Pancreas (tissue), 10 donors: ENCODE measurements around the gene MLH3. TPM values are rescaled to one million over a fixed set of nuclear protein-coding genes. Genes with fewer than 3 reads are reported as not detected.

ENCODE experiments used
- ATAC-seq, 4 donors: fragments of 200-7000 bp; cut with Tn5 transposase; one replicate each; pipeline versions ENCODE4 v1.8.0 to v1.9.1; 2020; ENCODE audit warnings: mild to moderate bottlenecking in 4 of 4, moderate library complexity in 4 of 4
- DNase-seq, 6 donors: peaks; one replicate each; pipeline ENCODE4 v3.0.0-alpha.2; 2020
- FAIRE-seq: peaks from 2 replicates; lab custom pipeline; 2012; peaks lifted over from hg19 to GRCh38; lab: Jason Lieb, UNC
- H3K27ac ChIP-seq, 4 donors: fragments of 200-600 bp; sonication (generic); 1 replicate in 3 of 4; 2 replicates in 1 of 4; pipeline versions ENCODE4 v1.5.0 to v1.8.0; 2020
- H3K27me3 ChIP-seq, 4 donors: fragments of 200-600 bp; one replicate each; pipeline ENCODE4 v1.8.0; 2021
- H3K36me3 ChIP-seq, 3 donors: fragments of 200-600 bp; sonication (generic) in 1 of 3; one replicate each; pipeline versions ENCODE4 v1.5.0 to v1.8.0; 2020 to 2021
- H3K4me1 ChIP-seq, 3 donors: fragments of 200-600 bp; one replicate each; pipeline ENCODE4 v1.8.0; 2021
- H3K4me3 ChIP-seq, 4 donors: fragments of 200-600 bp; sonication (generic) in 2 of 4; one replicate each; pipeline versions ENCODE4 v1.5.0 to v1.8.0; 2020 to 2021
- H3K9me3 ChIP-seq, 4 donors: fragments of 200-600 bp; one replicate each; pipeline ENCODE4 v1.8.0; 2021
- CTCF ChIP-seq, 4 donors: fragments of 200-600 bp; sonication (generic) in 3 of 4; IDR thresholded peaks; one replicate each; pipeline versions ENCODE4 v1.5.0 to v1.8.0; 2021; ENCODE audit warnings: antibody characterized with exemption in 4 of 4
- WGBS, 2 donors: extraction: QIAGEN DNeasy Blood & Tissue Kit; methylation state at CpG; one replicate each; pipeline ENCODE4 v1.1.7; 2013; 5-methylcytosine and 5-hydroxymethylcytosine counted together
- intact Hi-C, 3 donors: fragments of 100-400 bp; cut with DNase I; formaldehyde crosslinking; loops; one replicate each; pipeline versions ENCODE4 v1.11.1 to v1.14.2; 2022
- polyA plus RNA-seq, 2 donors: library from polyadenylated mRNA; stranded (reverse); fragments of 200-250 nt; gene quantifications; one replicate each; pipeline ENCODE4 v1.2.3, GENCODE V29; 2013
- total RNA-seq, 6 donors: library from RNA; stranded (reverse); fragmentation: NEBNext Ultra II Directional in 4 of 6; extraction: Animal tissue kit (Norgen Biotek cat#: 25700) in 4 of 6; gene quantifications; one replicate each; pipeline versions ENCODE4 v1.2.1 to v1.2.4, GENCODE V29; 2021 to 2023
- donor health status: healthy with polysubstance abuse.
- donor health status: DM: no; HTN: no; CAD: no; lungs with moderate emphysema.
- donor health status: DM: no; HTN: no; CAD: no.
- donor health status: control.
- donor health status: control.
- donor health status: Bipolar disorder and iron deficiency.
- donor health status: DM: yes; HTN: yes; CAD: no.
- donor health status: DM: no; HTN: no; CAD: no.
- donor health status: DM: no; HTN: no; CAD: no.
- donor health status: DM: yes; HTN: yes; CAD: no.

Gene MLH3
- total and polyA plus RNA-seq, 8 donors: 9.4 to 23.5 (median 13.6) TPM

- no peaks in the 10 kb centered on the region for H3K9me3 ChIP-seq
- H3K27ac ChIP-seq: no peak overlapping the region
- TF ChIP-seq CTCF (IDR thresholded peaks at IDR 0.05): no peak
- no peak for FAIRE-seq
- no peaks in the 10 kb centered on the region for H3K4me1 ChIP-seq
- intact Hi-C loops: no loop called here
- H3K4me3 ChIP-seq: no peak overlapping the region
- ATAC-seq: peak in 3 of 4 donors; percentile 14 to 54 (median 52)
- H3K27me3 ChIP-seq: no peaks in the 10 kb centered on the region
- 79 to 86% methylated on average over 4 of the region's 4 CpGs for WGBS, 2 donors
- H3K36me3 ChIP-seq: peaks cover 0 to 35% (median 16%) of the 10 kb centered on the region in 3 donors
- DNase-seq: no peak
Observed at GRCh38 chr14:75011356-75011994, 39.8 kb downstream of the MLH3 start.

- Histone ChIP-seq H3K9me3 (no peaks in the 10 kb centered on the region), H3K27ac (no peak overlapping the region), H3K4me1 (no peaks in the 10 kb centered on the region), H3K27me3 (no peaks in the 10 kb centered on the region), H3K36me3 (peaks cover 0 to 28% (median 17%) of the 10 kb centered on the region in 3 donors), H3K4me3 (no peak overlapping the region)
- intact Hi-C loops: no loop called here
- 91 to 95% methylated on average over 4 of the region's 4 CpGs for WGBS, 2 donors
- DNase-seq: no peak
- no peak for FAIRE-seq
- no peak for ATAC-seq
- TF ChIP-seq CTCF (IDR thresholded peaks at IDR 0.05): no peak
Observed at GRCh38 chr14:75010472-75011093, 40.7 kb downstream of the MLH3 start.

- Histone ChIP-seq H3K27me3 (no peaks in the 10 kb centered on the region), H3K9me3 (no peaks in the 10 kb centered on the region), H3K36me3 (peaks cover 0 to 22% (median 13%) of the 10 kb centered on the region in 3 donors), H3K4me1 (peaks cover 0 to 9% (median 2%) of the 10 kb centered on the region in 3 donors), H3K27ac (no peak overlapping the region), H3K4me3 (no peak overlapping the region)
- 85 to 89% methylated on average over 4 of the region's 4 CpGs for WGBS, 2 donors
- FAIRE-seq: no peak
- ATAC-seq: no peak
- TF ChIP-seq CTCF (IDR thresholded peaks at IDR 0.05): no peak
- no peak for DNase-seq
- intact Hi-C loops: no loop called here
Observed at GRCh38 chr14:75009176-75009575, 42.1 kb downstream of the MLH3 start.

GRCh38 chr14:75005357-75005756, 45.9 kb downstream of the MLH3 start:
- H3K27ac ChIP-seq: no peak overlapping the region
- H3K9me3 ChIP-seq: no peaks in the 10 kb centered on the region
- ATAC-seq: no peak
- H3K27me3 ChIP-seq: no peaks in the 10 kb centered on the region
- intact Hi-C loops: no loop called here
- peaks cover 0 to 17% (median 9%) of the 10 kb centered on the region in 3 donors for H3K4me1 ChIP-seq
- no peak overlapping the region for H3K4me3 ChIP-seq
- no peak for DNase-seq
- no peak for TF ChIP-seq CTCF (IDR thresholded peaks at IDR 0.05)
- 86 to 93% methylated on average over 3 of the region's 3 CpGs for WGBS, 2 donors
- H3K36me3 ChIP-seq: peaks cover 0 to 18% (median 13%) of the 10 kb centered on the region in 3 donors
- no peak for FAIRE-seq
